SU-DHL-6 (cell line): ENCODE results near the gene LIPT2.

Experiments used
- EZH2phosphoT487 ChIP-seq: fragments of 200-600 bp; sonication (generic), shearing (Covaris generic); conservative IDR thresholded peaks from 2 replicates; pipeline ENCODE4 v1.6.1; 2018; ENCODE audit warnings: mild to moderate bottlenecking, antibody characterized with exemption, low read length, moderate library complexity, mixed read lengths
- TF ChIP-seq, protein P1 (sequence below): fragments of 200-600 bp; sonication (generic); IDR thresholded peaks from one replicate; pipeline ENCODE4 v1.5.1; 2017; ENCODE audit warnings: antibody characterized with exemption, mild to moderate bottlenecking, low read length, moderate library complexity; ENCODE audit not compliant: insufficient read depth, poor library complexity, severe bottlenecking

GRCh38 chr11:74465291-74465708, 28.2 kb downstream of the LIPT2 start:
- TF ChIP-seq, protein P1, sequence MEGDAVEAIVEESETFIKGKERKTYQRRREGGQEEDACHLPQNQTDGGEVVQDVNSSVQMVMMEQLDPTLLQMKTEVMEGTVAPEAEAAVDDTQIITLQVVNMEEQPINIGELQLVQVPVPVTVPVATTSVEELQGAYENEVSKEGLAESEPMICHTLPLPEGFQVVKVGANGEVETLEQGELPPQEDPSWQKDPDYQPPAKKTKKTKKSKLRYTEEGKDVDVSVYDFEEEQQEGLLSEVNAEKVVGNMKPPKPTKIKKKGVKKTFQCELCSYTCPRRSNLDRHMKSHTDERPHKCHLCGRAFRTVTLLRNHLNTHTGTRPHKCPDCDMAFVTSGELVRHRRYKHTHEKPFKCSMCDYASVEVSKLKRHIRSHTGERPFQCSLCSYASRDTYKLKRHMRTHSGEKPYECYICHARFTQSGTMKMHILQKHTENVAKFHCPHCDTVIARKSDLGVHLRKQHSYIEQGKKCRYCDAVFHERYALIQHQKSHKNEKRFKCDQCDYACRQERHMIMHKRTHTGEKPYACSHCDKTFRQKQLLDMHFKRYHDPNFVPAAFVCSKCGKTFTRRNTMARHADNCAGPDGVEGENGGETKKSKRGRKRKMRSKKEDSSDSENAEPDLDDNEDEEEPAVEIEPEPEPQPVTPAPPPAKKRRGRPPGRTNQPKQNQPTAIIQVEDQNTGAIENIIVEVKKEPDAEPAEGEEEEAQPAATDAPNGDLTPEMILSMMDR = no peak
- no peak for TF ChIP-seq EZH2phosphoT487
